NCI-H524 (cell line): Measurements from ENCODE around the gene GART.
"Not testable (repeated sequence)": the region's sequence is repeated elsewhere in the genome, so short reads cannot be mapped to it uniquely, and the experiment has no call there.

Experiments
- DNase-seq, 2 experiments: peaks; one replicate each; lab custom pipeline; 2025; lab: John Stamatoyannopoulos, UW

The GART gene

DNA sequence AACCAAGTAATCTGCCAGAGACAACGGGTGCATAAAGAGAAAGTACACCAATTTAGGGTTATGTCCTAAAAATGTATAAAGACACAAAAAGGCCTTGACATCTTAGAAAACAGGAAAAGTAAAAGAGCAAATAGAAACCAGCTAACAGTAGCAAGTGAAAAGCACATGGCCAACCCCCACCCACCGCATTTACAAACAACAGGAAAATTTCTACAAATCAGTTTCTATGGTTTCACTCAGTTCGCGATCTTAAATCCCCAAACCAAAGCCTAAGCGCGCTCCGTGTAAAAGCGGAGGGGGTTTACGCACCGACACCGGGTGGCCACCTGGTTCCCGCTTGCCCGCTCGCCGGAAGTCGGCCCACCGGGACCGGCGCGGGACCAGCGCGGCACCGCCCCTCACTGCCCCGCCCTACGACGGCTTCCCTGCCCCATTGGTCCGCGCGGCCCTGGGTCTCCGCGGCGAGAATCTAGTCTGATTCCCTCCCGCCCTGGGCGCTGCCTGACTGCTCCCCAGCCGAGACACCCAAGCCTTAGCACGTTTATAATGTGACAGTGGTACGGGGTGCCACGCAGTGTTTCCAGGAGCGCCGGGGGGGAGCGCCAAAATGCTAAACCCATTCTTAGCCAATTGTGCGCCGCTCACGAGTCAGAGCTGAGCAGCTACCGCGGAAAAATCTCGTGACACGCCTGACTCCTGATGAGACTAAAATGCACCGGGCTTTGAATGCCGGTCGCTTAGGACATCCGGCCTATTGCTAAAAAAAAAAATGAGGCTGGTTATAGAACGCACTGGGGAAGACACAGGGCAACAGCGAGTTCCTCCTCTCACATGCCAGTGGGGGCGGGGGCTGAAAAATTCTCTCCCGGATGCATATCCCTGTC, at the start of gene GART:
TSS of gene GART (minus strand) at position 362 of the 884 bp plus-strand sequence. CDS start 2,802 bp downstream, outside the sequence.
- peak; percentile 77 to 78 for DNase-seq

GRCh38 chr21:33588485-33589335, 46.8 kb upstream of the GART start, which contains the start of gene DONSON:
Gene DONSON, minus strand, starts transcription at chr21:33588684. Its CDS starts 43 bp downstream, at chr21:33588641.
- DNase-seq = peak; percentile 69 to 81

GRCh38 chr21:33587792-33588484, 46.0 kb upstream of the GART start:
- DNase-seq = peak; percentile 23 to 57

DNA sequence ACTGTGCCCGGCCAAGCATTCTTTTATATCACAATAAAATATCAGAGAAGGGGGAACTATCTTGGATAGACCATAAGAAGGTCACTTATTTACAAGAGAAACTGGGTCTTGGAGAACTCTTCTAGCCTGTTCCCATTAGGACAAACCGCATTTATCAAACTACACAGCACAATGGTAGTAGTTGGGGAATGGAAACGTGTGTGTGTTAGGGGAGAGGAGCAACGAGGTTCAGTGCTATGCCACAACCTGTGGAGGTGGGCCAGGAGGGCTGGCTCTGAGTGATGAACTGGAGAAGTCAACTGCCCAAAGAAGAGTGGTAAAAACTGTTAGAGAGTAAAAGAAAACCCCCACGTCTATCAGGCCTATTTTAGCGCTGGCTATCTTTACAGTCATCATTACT, 45.0 kb upstream of the GART start:
- no peak for DNase-seq

DNA sequence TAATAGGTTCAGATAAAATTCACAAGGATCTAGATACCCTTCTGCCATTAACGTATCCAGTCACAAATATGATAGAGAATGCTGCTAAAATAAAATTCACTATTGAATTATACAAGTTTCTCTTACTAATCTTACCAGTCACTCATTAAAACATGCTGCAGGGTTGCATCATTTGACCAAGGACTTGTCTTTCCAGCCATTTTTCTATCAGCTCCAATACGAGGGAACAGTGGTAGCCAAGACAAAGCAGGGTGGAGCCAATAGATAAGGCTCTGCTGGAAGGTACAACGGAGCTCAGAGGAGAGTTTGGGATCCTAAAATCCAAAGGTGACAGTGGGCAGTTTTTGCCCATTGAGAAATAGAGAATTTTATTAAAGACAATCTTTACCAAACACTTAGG, 42.5 kb upstream of the GART start:
- DNase-seq = no peak

GRCh38 chr21:33578959-33579542, 37.1 kb upstream of the GART start:
- peak in 1 of 2 experiments; percentile 36 for DNase-seq

- DNase-seq = no peak
Observed at GRCh38 chr21:33578214-33578613, 36.3 kb upstream of the GART start.

DNA sequence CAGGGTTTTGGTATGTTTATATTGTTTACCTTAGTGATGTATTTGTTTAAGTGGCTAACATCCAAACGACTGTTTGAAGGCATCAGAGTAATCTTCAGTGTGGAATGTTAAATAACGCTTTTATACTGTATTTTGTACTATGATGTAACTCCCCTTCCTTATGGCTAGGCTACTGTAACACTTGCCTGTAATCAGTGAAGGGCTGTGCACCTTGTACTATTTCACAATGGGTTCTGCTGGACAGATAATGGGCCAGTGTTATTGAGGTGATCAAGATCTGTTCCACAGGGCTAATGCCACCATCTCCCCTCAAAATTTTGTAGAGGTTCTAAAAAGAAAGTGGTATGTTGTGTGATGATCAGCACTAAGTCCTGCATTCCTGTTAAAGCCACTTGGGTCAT, 34.8 kb upstream of the GART start:
- not testable (repeated sequence) for DNase-seq

DNA sequence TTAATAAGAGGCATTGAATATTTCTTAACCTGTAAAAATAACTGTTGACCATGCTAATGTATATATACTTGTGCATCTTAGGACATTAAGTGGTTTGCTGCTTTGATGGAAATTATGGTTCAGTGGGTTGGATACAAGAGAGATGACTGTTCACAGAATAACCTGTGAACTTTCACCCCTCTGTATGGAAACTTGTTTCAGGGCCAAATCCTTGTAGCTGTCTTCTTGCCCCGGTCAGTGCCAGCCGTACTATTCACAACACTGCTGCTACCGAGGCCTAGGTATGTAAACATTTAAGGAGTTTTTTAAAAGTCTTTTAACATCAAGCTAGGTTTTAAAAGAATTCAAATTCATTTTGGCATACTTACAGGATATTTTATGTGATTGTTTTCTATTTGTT, 30.4 kb upstream of the GART start:
- DNase-seq = no peak

DNA sequence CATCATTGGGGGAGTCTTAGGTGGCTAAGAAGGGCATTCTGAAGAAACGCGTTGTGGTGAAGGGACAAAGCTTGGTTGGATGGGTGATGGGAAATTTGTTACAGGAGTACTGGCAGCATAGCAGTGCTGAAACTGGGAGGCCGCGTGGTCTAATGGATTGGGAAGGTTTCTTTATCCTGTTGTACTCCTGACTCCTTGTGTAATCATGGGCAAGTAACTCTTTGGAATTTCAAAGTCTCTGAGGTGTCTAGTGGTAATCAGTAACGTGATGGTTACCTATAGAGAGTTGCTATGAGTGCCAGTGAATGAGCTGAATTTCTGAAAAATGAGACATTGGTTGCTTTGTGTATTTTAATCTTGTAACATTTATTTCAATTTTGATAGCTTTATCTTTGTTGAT, 28.1 kb upstream of the GART start:
- DNase-seq = no peak

GRCh38 chr21:33568448-33568847, 26.5 kb upstream of the GART start:
- DNase-seq = no peak

GRCh38 chr21:33567914-33568313, 26.0 kb upstream of the GART start:
- DNase-seq = no peak

GRCh38 chr21:33566514-33566913, 24.6 kb upstream of the GART start:
- DNase-seq = no peak

DNA sequence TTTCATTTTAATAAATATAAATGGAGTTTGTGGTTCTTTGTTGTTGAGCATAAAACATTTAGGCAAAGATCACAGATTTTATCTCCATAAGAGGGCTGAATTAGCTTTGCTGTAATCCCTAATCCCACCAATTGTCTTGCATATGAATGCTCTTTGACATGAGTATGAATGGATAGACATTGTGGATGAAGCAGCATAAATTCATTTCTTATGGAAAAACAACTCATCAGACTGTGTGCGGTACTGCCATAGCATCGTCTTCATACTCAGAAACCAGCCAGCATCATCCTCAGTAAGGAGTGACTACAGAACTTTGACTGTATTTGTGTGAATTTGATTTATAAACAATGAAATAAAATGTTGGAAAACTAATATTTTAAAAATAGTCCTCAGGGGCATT, 20.5 kb upstream of the GART start:
- DNase-seq = no peak

DNA sequence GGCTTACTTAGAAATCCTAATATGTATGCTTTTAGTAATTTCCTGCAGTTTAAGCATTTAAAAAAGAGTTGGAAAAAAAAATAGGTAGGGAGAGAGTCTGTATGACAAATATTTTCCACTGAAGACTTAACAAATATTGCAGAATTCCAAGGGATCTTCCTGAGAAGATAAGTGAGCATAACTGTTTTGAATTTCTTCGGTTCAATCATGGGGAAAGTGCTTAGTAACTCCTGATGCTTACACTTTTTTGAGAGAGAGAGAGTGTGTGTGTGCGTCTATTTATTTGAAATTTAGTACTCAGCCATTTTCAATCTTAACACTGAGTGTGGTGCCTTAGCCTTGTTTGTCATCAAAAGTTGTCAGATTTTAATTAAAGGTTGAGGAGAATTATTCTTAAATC, 19.5 kb upstream of the GART start:
- no peak for DNase-seq

DNA sequence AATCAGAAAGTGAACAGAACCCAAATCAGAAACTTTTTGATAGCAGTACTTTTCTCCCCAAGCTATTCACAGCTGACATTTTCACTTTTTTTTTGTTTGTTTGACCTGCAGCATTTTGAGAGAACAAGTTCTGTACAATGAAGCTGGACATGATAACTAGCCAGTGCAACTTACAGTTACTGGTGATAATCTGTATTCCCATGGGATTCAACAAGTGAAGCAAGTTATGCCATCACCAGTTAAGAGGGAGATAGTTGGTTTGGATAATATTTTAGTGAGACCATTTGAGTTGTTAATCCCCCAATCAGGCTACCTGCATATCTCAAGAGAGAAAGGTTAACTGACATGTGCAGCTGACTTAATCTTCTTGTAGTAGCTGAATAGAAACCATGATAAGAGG, 19.0 kb upstream of the GART start:
- DNase-seq = peak; percentile 5 to 48

- no peak for DNase-seq
Observed at GRCh38 chr21:33559813-33560212, 17.9 kb upstream of the GART start.

GRCh38 chr21:33558777-33559421, 17.0 kb upstream of the GART start:
- DNase-seq = no peak

DNA sequence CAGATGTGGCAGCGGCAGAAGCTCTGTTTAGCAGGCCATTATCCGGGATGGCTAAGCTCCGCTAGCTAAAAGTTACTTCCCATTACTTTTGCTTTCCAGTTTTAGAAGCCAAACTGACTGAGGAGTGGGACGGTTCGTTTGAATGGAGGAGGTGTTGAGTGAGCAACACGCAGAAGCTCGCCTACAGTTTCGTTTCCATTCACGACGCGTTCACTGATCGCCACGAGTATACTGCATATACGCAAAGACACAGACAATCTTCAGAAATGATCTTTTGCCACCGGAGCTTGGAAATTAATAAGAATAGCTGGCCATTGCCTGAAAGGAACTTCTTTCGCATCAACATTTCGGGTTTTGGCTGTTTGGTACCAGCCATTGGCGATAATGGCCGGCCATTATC, 15.5 kb upstream of the GART start:
- DNase-seq = no peak

DNA sequence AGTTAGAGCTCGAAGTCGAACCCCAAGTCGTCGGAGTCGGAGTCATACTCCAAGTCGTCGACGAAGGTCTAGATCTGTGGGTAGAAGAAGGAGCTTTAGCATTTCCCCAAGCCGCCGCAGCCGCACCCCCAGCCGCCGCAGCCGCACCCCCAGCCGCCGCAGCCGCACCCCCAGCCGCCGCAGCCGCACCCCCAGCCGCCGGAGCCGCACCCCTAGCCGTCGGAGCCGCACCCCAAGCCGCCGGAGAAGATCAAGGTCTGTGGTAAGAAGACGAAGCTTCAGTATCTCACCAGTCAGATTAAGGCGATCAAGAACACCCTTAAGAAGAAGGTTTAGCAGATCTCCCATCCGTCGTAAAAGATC, 13.0 kb upstream of the GART start:
- no peak for DNase-seq

GRCh38 chr21:33554236-33554981, 12.5 kb upstream of the GART start:
- no peak for DNase-seq
